ENCODE measurements around the gene GASK1A. TPM values are rescaled to one million over a fixed set of nuclear protein-coding genes. Genes with fewer than 3 reads are reported as not detected.

GASK1A gene
- total RNA-seq, 1 experiment from 2014 or later, result 1.9 TPM

DNA sequence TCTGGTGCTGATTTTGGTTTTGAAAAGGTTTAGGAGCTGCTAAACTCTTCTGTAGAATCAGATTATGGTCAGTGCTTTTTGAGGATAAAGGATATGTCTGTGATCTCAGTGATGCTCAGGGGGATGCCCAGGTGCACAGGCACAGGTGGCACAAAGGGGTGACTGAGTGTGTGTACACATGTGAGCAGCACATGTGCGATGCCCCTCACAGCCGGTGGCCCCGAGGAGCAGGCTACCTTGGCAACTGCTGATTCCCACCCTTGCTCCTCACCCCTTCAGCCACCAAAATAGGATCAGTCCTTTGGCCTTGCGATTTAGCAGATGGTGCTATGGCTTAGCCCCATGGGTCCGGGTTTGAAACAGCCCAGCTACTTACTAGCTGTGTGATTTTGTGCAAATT lies 75.6 kb downstream of the GASK1A start:
- POLR2A ChIA-PET (ENCODE audit: unreplicated experiment), result no interaction called here
- no TSS peak for BruUV-seq (replicated peaks)
- no peak for ATAC-seq
- Histone ChIP-seq H3K27me3 (ENCODE audit: low read length) (peaks cover 18% of the 10 kb centered on the region), H3K4me1 (ENCODE audit: insufficient read depth, low read length) (no peaks in the 10 kb centered on the region), H3K9ac (ENCODE audit: low read length) (no peak overlapping the region), H3F3A (ENCODE audit: low read length, unreplicated experiment) (no peaks in the 10 kb centered on the region), H3K27ac (ENCODE audit: low read length) (no peak overlapping the region), H3K9me3 (ENCODE audit: low read length) (peaks cover 11% of the 10 kb centered on the region; the same call in 1 of the 2 replicates), H3K4me3 (ENCODE audit: low read length) (no peak overlapping the region), H3K36me3 (ENCODE audit: low read depth, low read length) (no peaks in the 10 kb centered on the region), H3K79me2 (ENCODE audit: low read length) (no peaks in the 10 kb centered on the region), H3K4me2 (ENCODE audit: low read length) (no peak overlapping the region), H4K20me1 (ENCODE audit: low read length) (no peaks in the 10 kb centered on the region), H3K9me2 (replicated peaks; ENCODE audit: low read length) (no peaks in the 10 kb centered on the region), H2AFZ (ENCODE audit: low read length) (no peak overlapping the region)
- TF ChIP-seq EZH2phosphoT487 (IDR thresholded peaks at IDR 0.05; ENCODE audit: borderline replicate concordance, low read length), result no peak
- TF ChIP-seq EZH2 (IDR thresholded peaks at IDR 0.05; ENCODE audit: low read length, unreplicated experiment), result no peak
- TF ChIP-seq CTCF (conservative IDR thresholded peaks at IDR 0.05; ENCODE audit: low read depth, low read length), result no peak
- CTCF ChIA-PET, result no interaction called here
- intact Hi-C loops (cut with micrococcal nuclease), result no loop called here
- no peak for DNase-seq

DNA sequence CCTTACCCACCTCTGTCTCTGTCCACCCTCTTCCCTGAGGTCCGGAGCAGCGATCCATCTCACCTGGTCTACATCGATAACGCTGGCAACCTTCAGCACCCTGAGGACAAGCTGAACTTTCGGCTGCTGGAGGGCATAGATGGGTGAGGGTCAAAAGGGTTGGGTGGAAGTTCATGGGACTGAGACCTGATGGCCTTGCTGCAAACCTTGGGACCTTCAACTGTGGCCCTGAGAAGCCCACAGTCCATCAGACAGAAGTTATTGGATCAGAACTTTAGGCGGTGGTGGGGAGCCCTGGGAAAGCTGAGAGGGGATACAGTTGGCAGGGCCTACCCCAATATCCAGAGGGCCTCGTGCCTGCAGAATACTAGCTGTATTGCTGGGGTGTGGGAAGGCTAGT lies 76.3 kb downstream of the GASK1A start:
- no TSS peak for BruUV-seq (replicated peaks)
- ChIA-PET CTCF (no interaction called here), POLR2A (ENCODE audit: unreplicated experiment) (no interaction called here)
- intact Hi-C loops (cut with micrococcal nuclease), result no loop called here
- Histone ChIP-seq H4K20me1 (ENCODE audit: low read length) (no peaks in the 10 kb centered on the region), H3K36me3 (ENCODE audit: low read depth, low read length) (no peaks in the 10 kb centered on the region), H3F3A (ENCODE audit: low read length, unreplicated experiment) (no peaks in the 10 kb centered on the region), H3K27me3 (ENCODE audit: low read length) (peaks cover 18% of the 10 kb centered on the region), H3K79me2 (ENCODE audit: low read length) (no peaks in the 10 kb centered on the region), H3K27ac (ENCODE audit: low read length) (no peak overlapping the region), H3K4me3 (ENCODE audit: low read length) (no peak overlapping the region), H3K4me2 (ENCODE audit: low read length) (no peak overlapping the region), H3K4me1 (ENCODE audit: insufficient read depth, low read length) (no peaks in the 10 kb centered on the region), H3K9me3 (ENCODE audit: low read length) (0 out of 2 replicates have a peak, but pooled peaks cover 5% of the 10 kb centered on the region), H3K9ac (ENCODE audit: low read length) (no peak overlapping the region), H3K9me2 (replicated peaks; ENCODE audit: low read length) (no peaks in the 10 kb centered on the region), H2AFZ (ENCODE audit: low read length) (no peak overlapping the region)
- no peak for TF ChIP-seq EZH2phosphoT487 (IDR thresholded peaks at IDR 0.05; ENCODE audit: borderline replicate concordance, low read length)
- no peak for TF ChIP-seq EZH2 (IDR thresholded peaks at IDR 0.05; ENCODE audit: low read length, unreplicated experiment)
- no peak for TF ChIP-seq CTCF (conservative IDR thresholded peaks at IDR 0.05; ENCODE audit: low read depth, low read length)
- DNase-seq (no peak), ATAC-seq (no peak)

DNA sequence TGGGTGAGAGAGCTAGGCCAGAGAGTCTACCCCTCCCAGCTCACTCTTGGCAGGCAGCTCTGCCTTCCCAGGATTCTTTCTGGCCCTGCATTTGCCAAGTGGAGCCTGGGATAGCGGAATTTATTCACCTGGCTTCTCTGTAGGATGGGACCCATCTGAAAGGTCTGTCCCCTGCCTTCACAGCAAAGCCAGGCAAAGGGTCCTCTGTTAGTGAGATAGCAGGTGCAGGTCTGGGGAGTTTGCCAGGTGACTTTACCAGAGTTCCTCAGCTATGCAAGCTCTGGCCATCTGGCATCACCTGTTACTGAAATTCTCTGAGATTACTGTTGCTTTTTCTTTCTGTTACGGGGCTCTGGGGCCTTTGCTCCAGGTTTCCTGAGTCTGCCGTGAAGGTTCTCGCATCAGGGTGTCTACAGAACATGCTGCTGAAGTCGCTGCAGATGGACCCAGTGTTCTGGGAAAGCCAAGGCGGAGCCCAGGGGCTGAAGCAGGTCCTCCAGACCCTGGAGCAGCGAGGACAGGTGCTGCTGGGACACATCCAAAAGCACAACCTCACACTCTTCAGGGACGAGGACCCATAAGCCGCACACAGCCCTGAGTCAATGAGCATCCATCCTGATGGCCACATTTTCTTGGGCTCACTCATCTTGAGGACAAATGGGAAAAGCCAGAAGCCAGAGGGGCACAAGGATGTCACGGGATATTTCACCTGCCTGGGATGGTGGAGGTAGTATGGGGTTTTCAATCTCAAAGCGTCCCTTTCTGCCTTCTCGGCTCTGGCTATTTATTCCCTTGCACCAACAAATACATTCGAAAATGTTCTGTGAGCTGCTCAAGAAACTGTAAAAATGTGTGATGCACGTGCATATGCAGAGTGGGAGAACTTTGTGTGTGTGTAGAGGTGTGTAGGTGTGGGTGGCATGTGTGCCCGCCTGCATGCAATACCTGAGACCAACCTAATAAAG lies 77.0 kb downstream of the GASK1A start:
- ATAC-seq (no peak), DNase-seq (no peak)
- H3K9ac ChIP-seq (ENCODE audit: low read length), result no peak overlapping the region
- TF ChIP-seq EZH2 (IDR thresholded peaks at IDR 0.05; ENCODE audit: low read length, unreplicated experiment), result no peak
- no peak for TF ChIP-seq CTCF (conservative IDR thresholded peaks at IDR 0.05; ENCODE audit: low read depth, low read length)
- TF ChIP-seq EZH2phosphoT487 (IDR thresholded peaks at IDR 0.05; ENCODE audit: borderline replicate concordance, low read length), result no peak
- H3F3A ChIP-seq (ENCODE audit: low read length, unreplicated experiment), result no peaks in the 10 kb centered on the region
- BruUV-seq (replicated peaks), result no TSS peak
- no peaks in the 10 kb centered on the region for H3K9me3 ChIP-seq (ENCODE audit: low read length)
- no peaks in the 10 kb centered on the region for H3K79me2 ChIP-seq (ENCODE audit: low read length)
- no peaks in the 10 kb centered on the region for H3K9me2 ChIP-seq (replicated peaks; ENCODE audit: low read length)
- intact Hi-C loops (cut with micrococcal nuclease), result no loop called here
- H3K4me2 ChIP-seq (ENCODE audit: low read length), result no peak overlapping the region
- H3K27me3 ChIP-seq (ENCODE audit: low read length), result peaks cover 18% of the 10 kb centered on the region
- ChIA-PET CTCF (no interaction called here), POLR2A (ENCODE audit: unreplicated experiment) (no interaction called here)
- H3K27ac ChIP-seq (ENCODE audit: low read length), result no peak overlapping the region
- no peaks in the 10 kb centered on the region for H3K4me1 ChIP-seq (ENCODE audit: insufficient read depth, low read length)
- H4K20me1 ChIP-seq (ENCODE audit: low read length), result no peaks in the 10 kb centered on the region
- no peak overlapping the region for H3K4me3 ChIP-seq (ENCODE audit: low read length)
- H3K36me3 ChIP-seq (ENCODE audit: low read depth, low read length), result no peaks in the 10 kb centered on the region
- no peak overlapping the region for H2AFZ ChIP-seq (ENCODE audit: low read length)
